Measurements from ENCODE around the gene PACRG.

The PACRG gene

GRCh38 chr6:163249651-163250101, 521.9 kb downstream of the PACRG start:
- no peaks in the 10 kb centered on the region for H3K79me1 ChIP-seq (ENCODE audit: low read length)
- no CpG with 5 or more reads among the region's 8 CpGs for WGBS (ENCODE audit: extremely low coverage, insufficient coverage, insufficient read length)
- H3K4me2 ChIP-seq (ENCODE audit: low read length), result no peak overlapping the region
- H3K27ac ChIP-seq (ENCODE audit: low read depth, low read length), result no peak overlapping the region
- H3K79me2 ChIP-seq (ENCODE audit: control insufficient read depth, insufficient read depth, low read length, poor library complexity), result no peaks in the 10 kb centered on the region
- H3K14ac ChIP-seq (ENCODE audit: low read length), result no peak overlapping the region
- no peaks in the 10 kb centered on the region for H3K9me3 ChIP-seq (ENCODE audit: insufficient read depth, low read depth, low read length)
- no peak for DNase-seq
- H3K18ac ChIP-seq (ENCODE audit: low read length), result no peak overlapping the region
- no peak overlapping the region for H3K9ac ChIP-seq (ENCODE audit: low read length)
- no peaks in the 10 kb centered on the region for H3K27me3 ChIP-seq (ENCODE audit: insufficient read depth, low read length)
- no peak overlapping the region for H4K8ac ChIP-seq (ENCODE audit: low read depth, low read length)
- no peak overlapping the region for H4K91ac ChIP-seq (ENCODE audit: low read depth, low read length)
- no peak overlapping the region for H4K12ac ChIP-seq (ENCODE audit: low read depth, low read length)
- no peak overlapping the region for H2BK120ac ChIP-seq (ENCODE audit: insufficient read depth, low read length, poor library complexity)
- H3K36me3 ChIP-seq (ENCODE audit: control insufficient read depth in 1 of 2, insufficient read depth in 2 of 2, low read length in 2 of 2), result no peaks in the 10 kb centered on the region
- no peak overlapping the region for H2BK12ac ChIP-seq (ENCODE audit: low read length)
- no peak overlapping the region for H3K23ac ChIP-seq (ENCODE audit: low read length)
- H3K4me3 ChIP-seq (ENCODE audit: low read depth, low read length), result no peak overlapping the region
- no peak overlapping the region for H2AFZ ChIP-seq (ENCODE audit: insufficient read depth, low read length, poor library complexity)
- no peak overlapping the region for H2BK5ac ChIP-seq (ENCODE audit: low read depth, low read length, poor library complexity)
- no peak overlapping the region for H2AK5ac ChIP-seq (ENCODE audit: low read length)
- no peak overlapping the region for H3K4ac ChIP-seq (ENCODE audit: low read depth, low read length)
- H3K4me1 ChIP-seq (ENCODE audit: control insufficient read depth in 1 of 2, insufficient read depth in 2 of 2, low read length in 2 of 2), result no peaks in the 10 kb centered on the region

- no peak overlapping the region for H3K4me3 ChIP-seq (ENCODE audit: low read depth, low read length)
- no CpG with 5 or more reads among the region's 4 CpGs for WGBS (ENCODE audit: extremely low coverage, insufficient coverage, insufficient read length)
These were observed 522.3 kb downstream of the PACRG start for GRCh38 chr6:163250116-163250515.

GRCh38 chr6:163252061-163252591, 524.4 kb downstream of the PACRG start:
- H3K27me3 ChIP-seq (ENCODE audit: insufficient read depth, low read length), result no peaks in the 10 kb centered on the region
- no peak overlapping the region for H3K18ac ChIP-seq (ENCODE audit: low read length)
- no peak overlapping the region for H3K14ac ChIP-seq (ENCODE audit: low read length)
- no peak overlapping the region for H3K4ac ChIP-seq (ENCODE audit: low read depth, low read length)
- H2BK12ac ChIP-seq (ENCODE audit: low read length), result no peak overlapping the region
- no peak overlapping the region for H4K8ac ChIP-seq (ENCODE audit: low read depth, low read length)
- no peak overlapping the region for H2BK120ac ChIP-seq (ENCODE audit: insufficient read depth, low read length, poor library complexity)
- WGBS (ENCODE audit: extremely low coverage, insufficient coverage, insufficient read length), result no CpG with 5 or more reads among the region's 27 CpGs
- no peak overlapping the region for H2AFZ ChIP-seq (ENCODE audit: insufficient read depth, low read length, poor library complexity)
- no peak overlapping the region for H3K27ac ChIP-seq (ENCODE audit: low read depth, low read length)
- no peak overlapping the region for H2AK5ac ChIP-seq (ENCODE audit: low read length)
- H3K9me3 ChIP-seq (ENCODE audit: insufficient read depth, low read depth, low read length), result no peaks in the 10 kb centered on the region
- H3K4me3 ChIP-seq (ENCODE audit: low read depth, low read length), result no peak overlapping the region
- no peaks in the 10 kb centered on the region for H3K36me3 ChIP-seq (ENCODE audit: control insufficient read depth in 1 of 2, insufficient read depth in 2 of 2, low read length in 2 of 2)
- no peaks in the 10 kb centered on the region for H3K4me1 ChIP-seq (ENCODE audit: control insufficient read depth in 1 of 2, insufficient read depth in 2 of 2, low read length in 2 of 2)
- H3K79me2 ChIP-seq (ENCODE audit: control insufficient read depth, insufficient read depth, low read length, poor library complexity), result no peaks in the 10 kb centered on the region
- no peak overlapping the region for H4K12ac ChIP-seq (ENCODE audit: low read depth, low read length)
- H3K79me1 ChIP-seq (ENCODE audit: low read length), result no peaks in the 10 kb centered on the region
- H3K9ac ChIP-seq (ENCODE audit: low read length), result no peak overlapping the region
- no peak overlapping the region for H3K4me2 ChIP-seq (ENCODE audit: low read length)
- H2BK5ac ChIP-seq (ENCODE audit: low read depth, low read length, poor library complexity), result no peak overlapping the region
- no peak overlapping the region for H3K23ac ChIP-seq (ENCODE audit: low read length)
- no peak overlapping the region for H4K91ac ChIP-seq (ENCODE audit: low read depth, low read length)
- DNase-seq, result no peak

More at GRCh38 chr6:163250116-163250515, 522.3 kb downstream of the PACRG start:
- Histone ChIP-seq H3K4me1 (ENCODE audit: control insufficient read depth in 1 of 2, insufficient read depth in 2 of 2, low read length in 2 of 2) (no peaks in the 10 kb centered on the region), H3K79me1 (ENCODE audit: low read length) (no peaks in the 10 kb centered on the region), H3K36me3 (ENCODE audit: control insufficient read depth in 1 of 2, insufficient read depth in 2 of 2, low read length in 2 of 2) (no peaks in the 10 kb centered on the region), H2AFZ (ENCODE audit: insufficient read depth, low read length, poor library complexity) (no peak overlapping the region), H3K9me3 (ENCODE audit: insufficient read depth, low read depth, low read length) (no peaks in the 10 kb centered on the region), H2BK120ac (ENCODE audit: insufficient read depth, low read length, poor library complexity) (no peak overlapping the region), H3K18ac (ENCODE audit: low read length) (no peak overlapping the region), H4K91ac (ENCODE audit: low read depth, low read length) (no peak overlapping the region), H3K27me3 (ENCODE audit: insufficient read depth, low read length) (no peaks in the 10 kb centered on the region), H3K14ac (ENCODE audit: low read length) (no peak overlapping the region), H2BK5ac (ENCODE audit: low read depth, low read length, poor library complexity) (no peak overlapping the region), H3K27ac (ENCODE audit: low read depth, low read length) (no peak overlapping the region), H2AK5ac (ENCODE audit: low read length) (no peak overlapping the region), H3K9ac (ENCODE audit: low read length) (no peak overlapping the region), H4K8ac (ENCODE audit: low read depth, low read length) (no peak overlapping the region), H4K12ac (ENCODE audit: low read depth, low read length) (no peak overlapping the region), H3K4me2 (ENCODE audit: low read length) (no peak overlapping the region), H3K79me2 (ENCODE audit: control insufficient read depth, insufficient read depth, low read length, poor library complexity) (no peaks in the 10 kb centered on the region), H3K4ac (ENCODE audit: low read depth, low read length) (no peak overlapping the region), H2BK12ac (ENCODE audit: low read length) (no peak overlapping the region), H3K23ac (ENCODE audit: low read length) (no peak overlapping the region)
- DNase-seq, result no peak

GRCh38 chr6:163253556-163254213, 525.9 kb downstream of the PACRG start:
- H4K91ac ChIP-seq (ENCODE audit: low read depth, low read length), result no peak overlapping the region
- no CpG with 5 or more reads among the region's 9 CpGs for WGBS (ENCODE audit: extremely low coverage, insufficient coverage, insufficient read length)

More at GRCh38 chr6:163253556-163254213, 525.9 kb downstream of the PACRG start:
- no peaks in the 10 kb centered on the region for H3K4me1 ChIP-seq (ENCODE audit: control insufficient read depth in 1 of 2, insufficient read depth in 2 of 2, low read length in 2 of 2)
- no peaks in the 10 kb centered on the region for H3K9me3 ChIP-seq (ENCODE audit: insufficient read depth, low read depth, low read length)
- H3K4me2 ChIP-seq (ENCODE audit: low read length), result no peak overlapping the region
- H3K79me1 ChIP-seq (ENCODE audit: low read length), result no peaks in the 10 kb centered on the region
- no peak overlapping the region for H3K27ac ChIP-seq (ENCODE audit: low read depth, low read length)
- no peaks in the 10 kb centered on the region for H3K79me2 ChIP-seq (ENCODE audit: control insufficient read depth, insufficient read depth, low read length, poor library complexity)
- no peak overlapping the region for H3K14ac ChIP-seq (ENCODE audit: low read length)
- no peak overlapping the region for H2AFZ ChIP-seq (ENCODE audit: insufficient read depth, low read length, poor library complexity)
- no peak overlapping the region for H4K12ac ChIP-seq (ENCODE audit: low read depth, low read length)
- no peaks in the 10 kb centered on the region for H3K36me3 ChIP-seq (ENCODE audit: control insufficient read depth in 1 of 2, insufficient read depth in 2 of 2, low read length in 2 of 2)
- no peaks in the 10 kb centered on the region for H3K27me3 ChIP-seq (ENCODE audit: insufficient read depth, low read length)
- no peak overlapping the region for H2BK5ac ChIP-seq (ENCODE audit: low read depth, low read length, poor library complexity)
- no peak overlapping the region for H2BK12ac ChIP-seq (ENCODE audit: low read length)
- H3K23ac ChIP-seq (ENCODE audit: low read length), result no peak overlapping the region
- DNase-seq, result no peak
- no peak overlapping the region for H3K9ac ChIP-seq (ENCODE audit: low read length)
- H2BK120ac ChIP-seq (ENCODE audit: insufficient read depth, low read length, poor library complexity), result no peak overlapping the region
- H3K18ac ChIP-seq (ENCODE audit: low read length), result no peak overlapping the region
- no peak overlapping the region for H2AK5ac ChIP-seq (ENCODE audit: low read length)
- H4K8ac ChIP-seq (ENCODE audit: low read depth, low read length), result no peak overlapping the region
- H3K4me3 ChIP-seq (ENCODE audit: low read depth, low read length), result no peak overlapping the region
- H3K4ac ChIP-seq (ENCODE audit: low read depth, low read length), result no peak overlapping the region
